ENCODE measurements around the gene RPL19.

DNA sequence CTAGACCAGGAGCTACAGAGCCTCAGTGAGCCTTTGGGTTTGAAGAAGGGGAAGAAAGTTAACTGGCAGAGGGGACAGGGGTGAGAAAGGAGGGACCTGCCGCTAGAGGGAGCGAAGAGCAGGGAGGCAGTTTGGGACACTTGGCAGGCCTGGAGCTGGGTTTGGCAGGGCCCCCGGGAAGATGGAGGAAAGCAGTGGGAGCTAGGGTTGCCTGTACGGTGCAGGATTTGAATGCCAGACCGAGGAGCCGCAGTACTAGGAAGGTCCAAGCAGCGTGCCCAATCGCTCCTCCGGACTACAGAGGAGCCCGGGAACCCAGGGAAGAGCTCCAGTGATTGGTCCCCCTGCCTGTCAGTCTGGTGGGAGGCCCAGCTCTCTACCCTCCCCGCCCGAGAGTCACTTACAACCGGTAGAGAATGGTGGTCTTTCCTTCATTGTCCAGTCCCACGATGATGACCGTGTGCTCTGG lies 35.4 kb upstream of the RPL19 start:
- TF ChIP-seq JUNB (IDR thresholded peaks at IDR 0.05; ENCODE audit: unreplicated experiment) = no peak
- TF ChIP-seq, protein P1, sequence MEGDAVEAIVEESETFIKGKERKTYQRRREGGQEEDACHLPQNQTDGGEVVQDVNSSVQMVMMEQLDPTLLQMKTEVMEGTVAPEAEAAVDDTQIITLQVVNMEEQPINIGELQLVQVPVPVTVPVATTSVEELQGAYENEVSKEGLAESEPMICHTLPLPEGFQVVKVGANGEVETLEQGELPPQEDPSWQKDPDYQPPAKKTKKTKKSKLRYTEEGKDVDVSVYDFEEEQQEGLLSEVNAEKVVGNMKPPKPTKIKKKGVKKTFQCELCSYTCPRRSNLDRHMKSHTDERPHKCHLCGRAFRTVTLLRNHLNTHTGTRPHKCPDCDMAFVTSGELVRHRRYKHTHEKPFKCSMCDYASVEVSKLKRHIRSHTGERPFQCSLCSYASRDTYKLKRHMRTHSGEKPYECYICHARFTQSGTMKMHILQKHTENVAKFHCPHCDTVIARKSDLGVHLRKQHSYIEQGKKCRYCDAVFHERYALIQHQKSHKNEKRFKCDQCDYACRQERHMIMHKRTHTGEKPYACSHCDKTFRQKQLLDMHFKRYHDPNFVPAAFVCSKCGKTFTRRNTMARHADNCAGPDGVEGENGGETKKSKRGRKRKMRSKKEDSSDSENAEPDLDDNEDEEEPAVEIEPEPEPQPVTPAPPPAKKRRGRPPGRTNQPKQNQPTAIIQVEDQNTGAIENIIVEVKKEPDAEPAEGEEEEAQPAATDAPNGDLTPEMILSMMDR (conservative IDR thresholded peaks at IDR 0.05; ENCODE audit: low read depth in 2 of 2) = peak; percentile 83 to 87
- TF ChIP-seq POLR2AphosphoS5 (IDR thresholded peaks at IDR 0.05; ENCODE audit: low read depth) = peak; percentile 68
- TF ChIP-seq ZNF114 (CRISPR knock-in tag; IDR thresholded peaks at IDR 0.05) = 0 out of 2 replicates have a peak, but pooled peaks have one; percentile 13
- TF ChIP-seq REST (IDR thresholded peaks at IDR 0.05; ENCODE audit: unreplicated experiment) = no peak
